SIG-M5 treated with dmso at 0.1 percent for 504 hours (cell line): ENCODE results near the gene LRRC8A.
"Not testable (repeated sequence)": the region's sequence is repeated elsewhere in the genome, so short reads cannot be mapped to it uniquely, and the experiment has no call there.

Source experiments
- DNase-seq: peaks from one replicate; lab custom pipeline; 2025; ENCODE audit not compliant: unreplicated experiment; lab: John Stamatoyannopoulos, UW

The LRRC8A gene

GRCh38 chr9:128947527-128948301 lies 65.8 kb downstream of the LRRC8A start, which contains the start of the genes DOLK and NUP188:
Gene DOLK, minus strand, starts transcription at chr9:128947603. Its CDS starts 300 bp downstream, at chr9:128947303.
Gene NUP188, plus strand, starts transcription at chr9:128947699. Its CDS starts 21 bp downstream, at chr9:128947720.
- DNase-seq: peak; percentile 74

DNA sequence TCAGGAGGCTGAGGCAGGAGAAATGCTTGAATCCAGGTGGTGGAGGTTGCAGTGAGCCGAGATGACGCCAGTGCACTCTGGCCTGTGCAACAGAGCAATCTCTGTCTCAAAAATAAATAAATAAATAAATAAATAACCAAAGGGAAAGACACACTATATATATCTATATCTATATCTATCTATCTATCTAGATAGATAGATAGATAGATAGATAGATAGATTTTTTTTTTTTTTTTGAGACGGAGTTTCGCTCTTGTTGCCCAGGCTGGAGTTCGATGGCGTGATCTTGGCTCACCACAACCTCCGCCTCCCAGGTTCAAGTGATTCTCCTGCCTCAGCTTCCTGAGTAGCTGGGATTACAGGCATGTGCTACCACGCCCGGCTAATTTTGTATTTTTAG lies 79.5 kb downstream of the LRRC8A start:
- not testable (repeated sequence) for DNase-seq
